ENCODE measurements around the gene UGT1A6.
A peak's percentile ranks its signal among the peaks of the same experiment; 100 is the strongest.

Gene UGT1A6

DNA sequence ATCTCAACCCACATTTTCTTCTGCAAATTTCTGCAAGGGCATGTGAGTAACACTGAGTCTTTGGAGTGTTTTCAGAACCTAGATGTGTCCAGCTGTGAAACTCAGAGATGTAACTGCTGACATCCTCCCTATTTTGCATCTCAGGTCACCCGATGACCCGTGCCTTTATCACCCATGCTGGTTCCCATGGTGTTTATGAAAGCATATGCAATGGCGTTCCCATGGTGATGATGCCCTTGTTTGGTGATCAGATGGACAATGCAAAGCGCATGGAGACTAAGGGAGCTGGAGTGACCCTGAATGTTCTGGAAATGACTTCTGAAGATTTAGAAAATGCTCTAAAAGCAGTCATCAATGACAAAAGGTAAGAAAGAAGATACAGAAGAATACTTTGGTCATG, 75.4 kb downstream of the UGT1A6 start:
- no peak overlapping the region for H3K4me3 ChIP-seq (replicated peaks; ENCODE audit: low read depth, low read length)
- TF ChIP-seq, protein P1, sequence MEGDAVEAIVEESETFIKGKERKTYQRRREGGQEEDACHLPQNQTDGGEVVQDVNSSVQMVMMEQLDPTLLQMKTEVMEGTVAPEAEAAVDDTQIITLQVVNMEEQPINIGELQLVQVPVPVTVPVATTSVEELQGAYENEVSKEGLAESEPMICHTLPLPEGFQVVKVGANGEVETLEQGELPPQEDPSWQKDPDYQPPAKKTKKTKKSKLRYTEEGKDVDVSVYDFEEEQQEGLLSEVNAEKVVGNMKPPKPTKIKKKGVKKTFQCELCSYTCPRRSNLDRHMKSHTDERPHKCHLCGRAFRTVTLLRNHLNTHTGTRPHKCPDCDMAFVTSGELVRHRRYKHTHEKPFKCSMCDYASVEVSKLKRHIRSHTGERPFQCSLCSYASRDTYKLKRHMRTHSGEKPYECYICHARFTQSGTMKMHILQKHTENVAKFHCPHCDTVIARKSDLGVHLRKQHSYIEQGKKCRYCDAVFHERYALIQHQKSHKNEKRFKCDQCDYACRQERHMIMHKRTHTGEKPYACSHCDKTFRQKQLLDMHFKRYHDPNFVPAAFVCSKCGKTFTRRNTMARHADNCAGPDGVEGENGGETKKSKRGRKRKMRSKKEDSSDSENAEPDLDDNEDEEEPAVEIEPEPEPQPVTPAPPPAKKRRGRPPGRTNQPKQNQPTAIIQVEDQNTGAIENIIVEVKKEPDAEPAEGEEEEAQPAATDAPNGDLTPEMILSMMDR (IDR thresholded peaks at IDR 0.05; ENCODE audit: low read length, missing control alignments), result no peak
- no peak for DNase-seq (ENCODE audit: low read depth)

DNA sequence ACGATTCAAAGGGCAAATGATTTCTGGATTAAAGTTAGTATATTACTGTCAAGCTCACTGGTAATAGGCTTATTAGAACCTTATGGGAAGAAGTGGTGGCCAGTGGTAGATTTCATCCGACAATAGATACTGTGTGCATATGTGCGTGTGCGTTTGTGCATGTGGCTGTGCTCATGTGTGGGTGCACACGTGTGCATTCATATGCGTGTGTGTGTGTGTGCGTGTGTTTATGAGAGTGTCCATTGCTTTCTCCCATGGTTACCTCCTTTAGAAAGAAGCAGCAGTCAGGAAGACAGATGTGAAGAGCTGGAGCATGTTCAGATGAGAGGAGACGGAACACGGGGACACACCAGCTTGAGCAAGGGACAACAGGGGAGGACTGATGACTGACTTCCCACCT, 76.6 kb downstream of the UGT1A6 start:
- no peak overlapping the region for H3K4me3 ChIP-seq (replicated peaks; ENCODE audit: low read depth, low read length)
- no peak for DNase-seq (ENCODE audit: low read depth)
- TF ChIP-seq, protein P1 (IDR thresholded peaks at IDR 0.05; ENCODE audit: low read length, missing control alignments), result no peak

- no peak for DNase-seq (ENCODE audit: low read depth)
- H3K4me3 ChIP-seq (replicated peaks; ENCODE audit: low read depth, low read length), result no peak overlapping the region
- TF ChIP-seq, protein P1 (IDR thresholded peaks at IDR 0.05; ENCODE audit: low read length, missing control alignments), result no peak
Observed at GRCh38 chr2:233772153-233772552, 79.5 kb downstream of the UGT1A6 start.

DNA sequence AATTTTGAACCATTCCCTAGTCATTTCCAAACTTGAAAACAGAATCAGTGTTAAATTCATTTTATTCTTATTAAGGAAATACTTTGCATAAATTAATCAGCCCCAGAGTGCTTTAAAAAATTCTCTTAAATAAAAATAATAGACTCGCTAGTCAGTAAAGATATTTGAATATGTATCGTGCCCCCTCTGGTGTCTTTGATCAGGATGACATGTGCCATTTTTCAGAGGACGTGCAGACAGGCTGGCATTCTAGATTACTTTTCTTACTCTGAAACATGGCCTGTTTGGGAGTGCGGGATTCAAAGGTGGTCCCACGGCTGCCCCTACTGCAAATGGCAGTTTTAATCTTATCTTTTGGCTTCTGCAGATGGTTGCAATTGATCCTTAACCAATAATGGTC, 79.9 kb downstream of the UGT1A6 start:
- TF ChIP-seq, protein P1 (IDR thresholded peaks at IDR 0.05; ENCODE audit: low read length, missing control alignments), result peak; percentile 7
- peak; percentile 46 for DNase-seq (ENCODE audit: low read depth)
- H3K4me3 ChIP-seq (replicated peaks; ENCODE audit: low read depth, low read length), result no peak overlapping the region

- no peak overlapping the region for H3K4me3 ChIP-seq (replicated peaks; ENCODE audit: low read depth, low read length)
- TF ChIP-seq, protein P1 (IDR thresholded peaks at IDR 0.05; ENCODE audit: low read length, missing control alignments), result no peak
- DNase-seq (ENCODE audit: low read depth), result no peak
Observed at GRCh38 chr2:233773854-233774253, 81.2 kb downstream of the UGT1A6 start.

DNA sequence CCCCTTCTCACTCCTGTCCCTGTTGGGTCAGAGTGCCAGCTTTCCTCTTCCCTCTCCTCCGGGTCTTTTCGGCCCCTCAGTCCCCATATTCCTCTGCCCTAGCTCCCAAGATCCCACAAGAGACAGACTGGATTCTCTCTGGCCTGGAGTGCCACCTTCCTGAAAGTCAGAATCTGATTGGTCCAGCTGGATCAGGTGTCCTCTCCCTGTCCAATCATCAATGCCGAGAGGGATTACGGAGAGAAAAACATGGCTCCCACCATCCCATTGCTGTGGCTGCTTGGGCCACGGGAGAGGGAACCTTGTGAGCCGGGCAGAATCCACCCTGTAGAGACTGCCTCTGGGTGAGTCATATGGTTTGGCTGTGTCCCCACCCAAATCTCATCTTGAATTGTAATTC, 82.7 kb downstream of the UGT1A6 start:
- H3K4me3 ChIP-seq (replicated peaks; ENCODE audit: low read depth, low read length), result no peak overlapping the region
- TF ChIP-seq, protein P1 (IDR thresholded peaks at IDR 0.05; ENCODE audit: low read length, missing control alignments), result no peak
- DNase-seq (ENCODE audit: low read depth), result no peak

DNA sequence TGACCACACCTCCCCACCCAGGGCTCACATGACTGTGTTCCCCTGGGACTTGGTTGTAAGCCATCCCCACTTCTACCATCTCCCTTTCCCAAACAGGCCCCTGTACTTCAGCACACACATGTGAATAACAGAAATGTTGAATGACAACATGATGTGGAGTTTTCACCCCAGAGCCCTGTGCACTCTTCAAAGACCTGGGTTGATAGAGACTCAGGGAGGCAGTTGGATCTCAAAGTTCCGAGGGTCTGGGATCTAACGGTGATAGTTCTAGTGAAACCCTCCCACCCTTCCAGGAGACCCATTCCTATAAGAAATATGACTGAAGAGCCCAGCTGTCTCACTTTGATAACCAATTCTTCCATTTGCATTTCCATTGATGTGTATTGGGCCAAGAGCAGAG, 85.3 kb downstream of the UGT1A6 start, which contains the start of gene MROH2A:
TSS of gene MROH2A (plus strand) at position 301 of the 400 bp plus-strand sequence. CDS start 1,029 bp downstream, outside the sequence.
- TF ChIP-seq, protein P1 (IDR thresholded peaks at IDR 0.05; ENCODE audit: low read length, missing control alignments), result no peak
- no peak within 1 kb of the TSS for H3K4me3 ChIP-seq (replicated peaks; ENCODE audit: low read depth, low read length)
- DNase-seq (ENCODE audit: low read depth), result no peak

All from fibroblast of pulmonary artery (primary cell).